RWPE1 (cell line): ENCODE measurements around the gene RPP25.
A peak's percentile ranks its signal among the peaks of the same experiment; 100 is the strongest.

Source experiments
- CTCF ChIA-PET: fragments of 350-600 bp; sonication (Branson Sonifier 250); formaldehyde crosslinking; extraction: SDS; loops from one replicate; lab custom pipeline; 2021; lab: Yijun Ruan, JAX
- POLR2A ChIA-PET: fragments of 400-600 bp; formaldehyde crosslinking; extraction: SDS; loops from one replicate; lab custom pipeline; 2020; ENCODE audit warnings: antibody characterized with exemption; ENCODE audit not compliant: low non-redundant PET; lab: Yijun Ruan, JAX
- DNase-seq: peaks from one replicate; pipeline ENCODE4 v3.0.0; 2012; ENCODE audit warnings: low spot score
- H3K27ac ChIP-seq: fragments of 450-650 bp; 2 replicates; pipeline ENCODE4 v1.5.1; 2017
- CTCF ChIP-seq: fragments of 450-650 bp; conservative IDR thresholded peaks from 2 replicates; pipeline ENCODE4 v1.5.1; 2017; ENCODE audit warnings: low read depth, mild to moderate bottlenecking

The RPP25 gene

GRCh38 chr15:74988007-74988800 is 31.6 kb upstream of the RPP25 start:
- TF ChIP-seq CTCF = peak; percentile 66
- peak; percentile 57 for DNase-seq
- CTCF ChIA-PET = interaction anchor here (0.5 to 1.3 kb wide), 7 partner anchors 9 to 217 kb away, joined by 3 to 4 read pairs (median 3); partner anchors contain the start of gene RPP25
- POLR2A ChIA-PET = interaction anchor here (1.0 kb wide), 2 partner anchors 31 to 56 kb away, joined by 3 read pairs; partner anchors contain the start of gene RPP25
- H3K27ac ChIP-seq = no peak overlapping the region

GRCh38 chr15:74983725-74984231 is 27.2 kb upstream of the RPP25 start:
- no peak overlapping the region for H3K27ac ChIP-seq
- ChIA-PET POLR2A (no interaction called here), CTCF (no interaction called here)
- peak; percentile 55 for DNase-seq
- TF ChIP-seq CTCF = no peak

- ChIA-PET POLR2A (no interaction called here), CTCF (interaction anchor here (0.6 kb wide), 1 partner anchor 82 kb away, joined by 3 read pairs; no protein-coding TSS in a partner anchor)
- TF ChIP-seq CTCF = no peak
- DNase-seq = no peak
- no peak overlapping the region for H3K27ac ChIP-seq
These were observed 25.6 kb upstream of the RPP25 start for GRCh38 chr15:74982183-74982582.

- peak; percentile 36 for DNase-seq
- CTCF ChIA-PET = no interaction called here
- no peak for TF ChIP-seq CTCF
- H3K27ac ChIP-seq = no peak overlapping the region
- POLR2A ChIA-PET = no interaction called here
These were observed 21.9 kb upstream of the RPP25 start for GRCh38 chr15:74978503-74978902.

GRCh38 chr15:74978077-74978476 is 21.5 kb upstream of the RPP25 start:
- TF ChIP-seq CTCF = no peak
- H3K27ac ChIP-seq = no peak overlapping the region
- no peak for DNase-seq
- ChIA-PET CTCF (no interaction called here), POLR2A (no interaction called here)

DNA sequence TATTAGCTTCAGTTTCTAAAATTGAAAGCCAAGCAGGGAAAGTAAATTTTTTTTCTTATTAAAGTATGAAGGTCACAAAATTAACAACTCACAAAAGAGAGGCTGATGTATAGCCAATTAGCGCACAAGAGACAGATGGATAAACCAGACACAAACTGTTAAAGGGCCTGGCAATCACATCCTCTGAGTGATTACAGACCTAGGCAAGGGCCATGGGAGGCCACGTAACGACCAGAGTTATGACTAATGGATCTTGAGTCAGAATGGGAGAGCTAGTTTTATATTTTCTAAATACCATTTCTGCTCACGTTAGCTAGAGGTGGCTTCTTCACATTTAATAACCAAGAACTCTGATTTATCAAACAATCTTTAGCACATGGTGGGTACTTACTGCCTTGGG is 21.0 kb upstream of the RPP25 start:
- CTCF ChIA-PET = no interaction called here
- no peak for TF ChIP-seq CTCF
- H3K27ac ChIP-seq = no peak overlapping the region
- POLR2A ChIA-PET = no interaction called here
- no peak for DNase-seq
